NK-92 treated with Interleukin-12 subunit alpha and Interleukin-12 subunit beta, amount 100 ng/mL, for 24 hours (cell line): ENCODE results near the gene MED15.

Experiments used
- DNase-seq: peaks from one replicate; lab custom pipeline; 2025; lab: John Stamatoyannopoulos, UW

MED15 gene

DNA sequence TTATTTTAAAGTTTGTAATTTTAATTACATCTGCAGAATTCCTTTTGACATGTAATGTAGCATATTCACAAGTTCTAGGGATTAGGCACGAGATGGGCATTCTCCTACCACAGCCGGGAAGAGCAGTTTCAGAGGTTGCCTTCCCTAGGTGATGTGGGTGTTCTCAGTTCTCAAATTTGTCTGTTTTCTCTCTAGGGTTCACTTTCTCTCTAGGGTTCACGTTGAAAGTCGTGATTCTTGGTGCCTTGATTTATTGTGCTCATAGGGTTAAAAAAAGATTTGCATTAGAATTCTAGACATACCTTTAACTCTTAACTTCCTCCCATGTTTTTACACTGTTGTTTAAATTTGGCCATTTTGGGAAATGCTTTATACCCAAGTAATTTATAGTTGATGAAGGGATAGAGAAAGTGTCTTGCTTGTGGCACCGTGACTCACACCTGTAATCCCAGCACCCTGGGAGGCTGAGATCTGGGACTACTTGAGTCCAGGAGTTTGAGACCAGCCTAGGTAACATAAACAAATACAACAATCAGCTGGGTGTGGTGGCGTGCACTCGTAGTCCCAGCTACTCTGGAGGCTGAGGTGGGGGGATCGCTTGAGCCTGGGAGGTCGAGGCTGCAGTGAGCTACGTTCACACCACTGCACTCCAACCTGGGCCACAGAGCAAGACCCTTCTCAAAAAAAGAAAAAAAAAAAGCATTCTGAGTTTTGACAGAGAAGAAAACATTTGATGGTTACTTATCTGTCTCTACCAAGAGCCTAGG, 3.6 kb downstream of the MED15 start:
- DNase-seq, result no peak

DNA sequence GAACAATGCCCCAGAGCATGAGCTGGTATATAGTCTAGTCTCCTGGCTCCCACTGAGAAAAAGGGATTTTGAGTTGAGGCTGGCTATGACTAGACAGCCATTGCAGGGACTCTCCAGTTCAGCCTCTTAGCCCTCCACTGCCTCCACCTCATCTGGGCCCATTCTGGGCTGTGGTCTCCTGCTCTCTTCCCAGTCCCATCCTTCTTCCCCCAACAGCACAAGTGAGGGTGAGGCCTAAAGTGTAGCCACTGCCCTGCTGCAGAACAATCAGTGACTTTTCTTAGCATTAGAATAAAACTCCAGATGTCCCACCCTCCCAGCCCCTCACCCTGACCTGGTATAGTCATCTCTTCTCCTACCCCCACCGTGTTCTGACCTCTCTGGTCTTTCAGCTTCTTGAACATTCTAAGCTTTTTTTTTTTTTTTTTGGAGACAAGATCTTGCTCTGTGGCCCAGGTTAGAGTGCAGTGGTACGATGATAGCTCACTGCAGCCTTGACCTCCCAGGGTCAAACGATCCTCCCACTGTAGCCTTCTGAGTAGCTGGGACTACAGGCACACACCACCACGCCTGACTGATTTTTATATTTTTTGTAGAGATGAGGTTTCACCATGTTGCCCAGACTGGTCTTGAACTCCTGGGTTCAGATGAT, 4.3 kb downstream of the MED15 start:
- no peak for DNase-seq

- no peak for DNase-seq
Observed at GRCh38 chr22:20514658-20515406, 7.4 kb downstream of the MED15 start.

DNA sequence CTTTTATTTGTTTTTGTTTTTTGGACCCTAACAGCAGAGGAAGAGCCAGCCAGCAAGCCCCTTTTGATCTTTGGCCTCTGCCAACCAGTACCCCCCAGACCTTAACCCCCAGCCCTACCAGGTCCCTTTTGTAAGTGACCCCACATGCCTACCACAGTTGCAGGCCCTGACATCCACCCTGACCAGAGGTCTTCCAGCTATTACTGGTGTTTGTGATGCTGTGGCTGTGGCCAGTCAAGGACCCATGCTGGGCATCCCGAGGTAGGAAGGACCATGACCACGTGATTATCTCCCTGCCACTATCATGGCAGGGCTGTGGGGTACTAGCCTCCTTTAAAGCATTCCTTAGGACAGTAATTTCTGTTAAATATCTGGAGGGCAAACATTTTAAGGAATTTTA, 9.0 kb downstream of the MED15 start:
- DNase-seq, result no peak

DNA sequence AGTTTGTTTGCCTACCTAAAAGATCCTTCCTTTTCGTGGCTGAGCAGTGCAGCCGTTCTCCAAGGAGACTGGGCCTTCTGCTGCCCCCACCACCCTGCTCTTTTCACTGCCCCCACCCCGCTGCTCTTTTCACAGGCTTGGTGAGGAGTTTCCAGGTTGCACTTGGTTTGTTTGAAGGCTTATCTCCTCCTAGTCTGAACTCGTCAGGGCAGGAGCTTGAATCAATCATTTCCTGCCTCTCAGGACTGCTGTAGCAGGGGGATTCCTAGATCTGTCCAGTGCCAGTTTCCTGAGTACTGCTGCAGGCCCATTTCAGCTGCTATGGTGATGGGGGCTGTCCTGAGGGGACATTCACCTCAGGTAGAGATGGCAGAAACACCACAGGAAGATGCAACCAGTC, 10.0 kb downstream of the MED15 start:
- no peak for DNase-seq

DNA sequence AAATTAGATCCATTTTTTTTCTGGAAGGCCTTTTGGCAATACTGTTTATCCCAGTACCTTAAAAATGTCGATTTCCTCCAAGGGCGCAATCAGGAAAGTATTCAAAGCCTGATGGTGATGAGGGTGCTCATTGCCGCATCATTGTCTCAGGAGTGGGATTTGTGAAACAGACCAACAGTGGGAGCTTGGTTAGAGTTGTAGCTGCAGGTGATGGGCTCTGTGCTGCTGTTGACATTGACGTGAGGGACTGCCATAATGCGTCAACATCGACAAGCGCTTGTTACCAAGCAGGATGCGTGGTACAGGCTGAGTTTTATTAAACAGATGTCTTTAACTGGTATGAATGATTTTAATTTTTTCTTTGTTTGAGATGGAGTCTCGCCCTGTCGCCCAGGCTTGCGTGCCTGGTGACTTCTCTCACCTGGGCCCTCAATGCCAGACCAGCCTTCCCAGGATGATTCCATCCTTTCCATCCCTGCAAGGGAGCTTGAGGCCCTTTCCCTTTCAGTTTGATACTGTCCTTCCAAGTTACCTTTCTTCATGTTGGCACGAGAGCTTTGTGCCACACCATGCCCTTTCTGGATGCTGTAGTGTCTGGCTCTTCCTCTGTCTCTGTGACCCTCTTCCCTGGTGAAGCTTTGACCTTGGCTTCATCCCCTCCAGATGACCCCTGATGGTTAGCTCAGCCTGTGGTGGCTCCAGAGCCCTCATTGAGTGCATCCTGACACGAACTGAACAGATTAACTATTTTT, 10.6 kb downstream of the MED15 start:
- DNase-seq, result no peak

DNA sequence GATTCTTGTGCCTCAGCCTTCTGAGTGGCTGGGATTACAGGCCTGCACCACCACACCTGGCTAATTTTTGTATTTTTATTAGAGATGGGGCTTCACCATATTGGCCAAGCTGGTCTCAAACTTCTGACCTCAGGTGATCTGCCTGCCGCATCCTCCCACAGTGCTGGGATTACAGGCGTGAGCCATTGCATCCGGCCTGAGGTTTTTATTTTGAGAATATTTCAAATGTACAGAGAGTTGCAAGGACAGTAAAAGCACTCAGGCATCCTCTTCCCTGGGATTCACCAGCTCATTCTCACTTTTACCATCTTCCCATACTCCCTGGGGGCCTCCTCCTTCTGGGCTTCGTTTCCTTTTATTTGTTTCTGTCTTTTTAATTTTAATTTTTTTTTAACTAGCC, 12.1 kb downstream of the MED15 start:
- no peak for DNase-seq

DNA sequence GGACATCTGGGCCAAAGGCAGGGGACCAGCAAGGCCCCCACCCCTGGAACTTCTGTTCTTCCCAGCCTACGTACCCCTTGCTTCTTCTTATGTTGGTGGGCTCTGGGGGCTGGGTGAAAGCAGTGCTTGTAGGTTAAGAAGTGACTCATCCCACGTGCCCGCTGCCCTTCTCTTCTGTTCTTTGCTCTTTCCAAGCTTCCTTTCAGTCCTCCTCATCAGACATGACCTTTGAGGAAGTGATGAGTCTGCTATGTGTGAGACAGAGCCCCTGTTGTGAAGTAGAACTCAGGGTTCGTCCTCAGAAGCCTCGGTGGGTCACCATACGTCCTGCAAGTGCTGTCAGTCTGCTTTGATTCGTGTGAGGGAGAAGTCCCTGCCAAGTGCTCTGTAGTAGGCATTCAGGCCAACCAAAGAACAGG, 12.7 kb downstream of the MED15 start:
- no peak for DNase-seq

GRCh38 chr22:20522134-20523004, 15.0 kb downstream of the MED15 start:
- DNase-seq, result no peak

GRCh38 chr22:20523086-20523983, 15.9 kb downstream of the MED15 start:
- no peak for DNase-seq

DNA sequence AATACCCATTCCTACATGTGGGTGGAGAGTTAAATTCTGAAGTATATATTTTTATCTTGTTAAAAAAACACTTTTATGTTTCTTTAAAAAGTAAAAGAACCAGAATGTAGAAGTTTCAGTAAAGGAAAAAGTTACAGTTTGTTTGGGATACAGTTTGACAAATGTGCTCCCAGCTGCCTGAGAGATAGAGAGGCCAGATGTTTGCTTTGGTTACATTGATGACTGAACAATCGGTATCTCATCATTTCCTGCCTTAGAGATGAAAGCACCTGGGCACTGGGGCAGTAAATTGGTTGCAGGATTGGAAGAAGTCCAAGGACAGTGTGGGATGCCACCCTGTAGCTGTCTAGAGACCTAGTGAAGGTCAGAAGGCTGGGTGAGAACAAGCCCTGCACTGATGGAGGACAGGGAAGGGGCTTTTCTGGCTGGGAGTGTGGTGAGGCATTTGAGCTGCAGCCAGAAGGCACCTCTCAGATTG, 16.6 kb downstream of the MED15 start:
- DNase-seq, result no peak

DNA sequence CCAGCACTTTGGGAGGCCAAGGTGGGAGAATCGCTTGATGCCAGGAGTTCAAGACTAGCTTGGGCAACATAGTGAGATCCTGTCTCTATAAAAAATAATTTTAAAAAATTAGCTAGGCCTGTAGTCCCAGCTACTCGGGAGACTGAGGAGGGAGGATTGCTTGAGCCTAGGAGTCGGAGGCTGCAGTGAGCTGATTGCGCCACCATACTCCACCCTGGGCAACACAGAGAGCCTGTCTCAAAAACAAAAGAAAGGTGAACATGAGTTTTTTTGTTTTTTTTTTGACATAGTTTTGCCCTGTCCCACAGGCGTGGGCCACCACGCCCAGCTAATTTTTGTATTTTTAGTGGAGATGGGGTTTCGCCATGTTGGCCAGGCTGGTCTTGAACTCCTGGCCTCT, 17.6 kb downstream of the MED15 start:
- no peak for DNase-seq

DNA sequence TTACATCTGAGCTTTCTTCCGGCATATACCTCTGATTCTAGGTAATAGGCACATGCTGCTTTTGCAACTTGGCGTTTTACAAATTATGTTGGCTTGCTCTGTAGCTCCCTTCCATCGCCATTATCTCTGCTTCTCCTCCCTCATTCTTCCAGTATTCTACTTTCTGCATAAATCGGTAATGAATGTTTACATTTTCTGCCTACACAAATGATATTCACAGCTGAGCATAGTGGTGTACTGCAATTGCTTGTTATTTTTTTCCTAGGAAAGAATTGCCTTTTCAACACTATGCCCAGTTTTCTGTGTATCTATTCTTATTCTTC, 18.9 kb downstream of the MED15 start:
- DNase-seq, result no peak

GRCh38 chr22:20526628-20527355, 19.4 kb downstream of the MED15 start:
- DNase-seq, result no peak

DNA sequence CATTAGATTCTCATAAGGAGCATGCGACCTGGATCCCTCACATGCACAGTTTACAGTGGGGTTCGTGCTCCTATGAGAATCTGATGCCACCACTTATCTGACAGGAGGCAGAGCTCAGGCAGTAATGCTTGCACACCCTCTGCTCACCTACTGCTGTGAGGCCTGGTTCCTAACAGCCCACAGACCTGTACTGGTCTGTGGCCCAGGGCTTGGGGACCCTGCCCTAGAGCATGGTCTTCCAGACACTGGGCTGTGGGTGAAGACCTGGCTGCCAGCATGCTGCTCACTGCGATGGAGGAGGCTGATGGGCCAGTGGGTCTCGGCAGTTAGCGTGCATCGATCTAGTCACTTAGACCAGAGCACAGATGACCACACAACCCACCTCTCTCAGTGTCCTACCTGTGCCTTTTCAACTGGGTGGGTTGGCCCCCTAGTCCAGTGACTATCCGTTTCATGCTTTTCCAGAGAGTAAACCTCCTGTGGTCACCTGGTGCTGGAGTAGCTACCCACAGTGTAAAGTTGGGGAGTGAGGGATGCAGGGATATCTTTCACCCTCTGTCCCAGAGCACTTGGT, 21.1 kb downstream of the MED15 start:
- no peak for DNase-seq

- DNase-seq, result no peak
Observed at GRCh38 chr22:20530368-20531153, 23.2 kb downstream of the MED15 start.

- DNase-seq, result no peak
Observed at GRCh38 chr22:20531154-20531403, 23.7 kb downstream of the MED15 start.

DNA sequence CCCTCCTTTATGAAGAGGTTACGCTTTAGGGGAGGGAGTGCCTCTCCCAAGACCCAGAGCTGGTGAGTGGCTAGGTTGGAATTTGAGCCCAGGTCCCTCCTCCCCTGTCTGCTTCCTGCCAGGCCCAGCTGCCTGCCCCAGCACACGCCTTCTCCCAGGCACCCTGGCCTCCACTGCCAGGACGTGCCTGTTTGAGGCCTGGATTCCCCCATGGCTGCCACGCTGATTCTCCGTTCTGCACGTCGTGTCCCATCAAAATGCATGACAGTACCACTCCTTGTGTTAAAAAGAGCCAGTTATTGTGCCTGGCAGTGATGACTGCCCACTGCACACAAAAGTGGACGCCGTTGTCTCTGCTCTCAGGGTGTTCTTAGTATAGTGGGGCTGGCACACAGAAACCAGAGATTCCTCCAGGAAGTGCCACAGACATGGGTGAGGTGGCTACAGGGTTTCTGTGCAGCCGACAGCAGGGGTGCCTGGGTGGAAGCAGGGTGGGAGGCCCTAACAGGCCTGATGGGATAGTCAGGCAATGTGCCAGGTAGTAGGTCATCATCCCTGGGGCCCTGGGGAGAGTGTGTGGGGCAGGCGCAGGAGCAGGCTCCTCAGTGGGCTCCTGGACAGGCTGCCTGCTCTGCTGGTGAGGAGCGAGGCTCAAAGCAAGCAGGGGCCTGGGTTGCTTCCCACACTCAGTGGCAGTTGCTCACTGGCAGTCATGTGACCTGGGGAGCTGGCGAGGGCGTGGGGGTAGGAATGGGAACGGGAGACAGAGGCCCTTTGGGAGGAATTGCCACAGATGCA, 24.2 kb downstream of the MED15 start:
- no peak for DNase-seq
